ENCODE data around the gene ARHGAP15.
"Not testable (repeated sequence)": the region's sequence is repeated elsewhere in the genome, so short reads cannot be mapped to it uniquely, and the experiment has no call there.

The ARHGAP15 gene

GRCh38 chr2:143128681-143129580, at the start of gene ARHGAP15:
Gene ARHGAP15 (plus strand): TSS chr2:143129419.
- H3K4me3 ChIP-seq (ENCODE audit: low read length) = no peak within 1 kb of the TSS
- no peak for DNase-seq (ENCODE audit: low read depth, low spot score)
- H3K27me3 ChIP-seq (ENCODE audit: control insufficient read depth, insufficient read depth, low read length) = no peaks in the 10 kb centered on the region
- H3K9me3 ChIP-seq (ENCODE audit: control insufficient read depth, insufficient read depth, low read length) = no peaks in the 10 kb centered on the region
- H3K27ac ChIP-seq (ENCODE audit: low read length) = no peak within 1 kb of the TSS
- H3K36me3 ChIP-seq (ENCODE audit: control insufficient read depth, insufficient read depth, low read length) = no peaks in the 10 kb centered on the region
- WGBS (ENCODE audit: insufficient coverage, insufficient read length) = no CpG with 5 or more reads among the region's 13 CpGs
- H3K4me1 ChIP-seq (ENCODE audit: control insufficient read depth, insufficient read depth, low read length) = no peaks in the 10 kb centered on the region

- no peak overlapping the region for H3K4me3 ChIP-seq (ENCODE audit: low read length)
- no peaks in the 10 kb centered on the region for H3K9me3 ChIP-seq (ENCODE audit: control insufficient read depth, insufficient read depth, low read length)
- no peak overlapping the region for H3K27ac ChIP-seq (ENCODE audit: low read length)
- DNase-seq (ENCODE audit: low read depth, low spot score) = no peak
- no CpG with 5 or more reads among the region's 1 CpG for WGBS (ENCODE audit: insufficient coverage, insufficient read length)
- no peaks in the 10 kb centered on the region for H3K36me3 ChIP-seq (ENCODE audit: control insufficient read depth, insufficient read depth, low read length)
- no peaks in the 10 kb centered on the region for H3K4me1 ChIP-seq (ENCODE audit: control insufficient read depth, insufficient read depth, low read length)
- no peaks in the 10 kb centered on the region for H3K27me3 ChIP-seq (ENCODE audit: control insufficient read depth, insufficient read depth, low read length)
Observed at GRCh38 chr2:143081616-143082015, 47.6 kb upstream of the ARHGAP15 start.

DNA sequence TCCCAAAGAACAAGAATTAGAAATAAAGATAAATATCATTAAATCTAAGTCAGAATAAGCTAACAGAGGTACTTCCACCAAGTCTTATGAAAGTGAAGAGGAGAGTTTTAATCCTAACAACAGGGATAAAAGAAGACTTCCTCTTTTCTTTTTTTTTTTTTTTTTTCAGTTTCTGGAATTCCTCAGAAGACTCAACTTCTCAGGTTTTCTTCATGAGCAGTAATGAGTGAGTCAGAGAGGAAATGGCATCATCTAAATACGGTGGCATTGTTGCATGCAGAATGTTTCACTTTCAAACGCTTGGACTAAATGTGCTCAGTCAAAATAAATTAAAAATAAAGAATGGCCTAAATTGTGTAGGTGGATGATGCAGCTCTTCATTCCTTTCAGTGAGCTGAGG, 45.6 kb upstream of the ARHGAP15 start:
- no peak overlapping the region for H3K27ac ChIP-seq (ENCODE audit: low read length)
- H3K27me3 ChIP-seq (ENCODE audit: control insufficient read depth, insufficient read depth, low read length) = no peaks in the 10 kb centered on the region
- no peak for DNase-seq (ENCODE audit: low read depth, low spot score)
- WGBS (ENCODE audit: insufficient coverage, insufficient read length) = no CpG with 5 or more reads among the region's 2 CpGs
- no peaks in the 10 kb centered on the region for H3K4me1 ChIP-seq (ENCODE audit: control insufficient read depth, insufficient read depth, low read length)
- H3K4me3 ChIP-seq (ENCODE audit: low read length) = no peak overlapping the region
- no peaks in the 10 kb centered on the region for H3K9me3 ChIP-seq (ENCODE audit: control insufficient read depth, insufficient read depth, low read length)
- no peaks in the 10 kb centered on the region for H3K36me3 ChIP-seq (ENCODE audit: control insufficient read depth, insufficient read depth, low read length)

GRCh38 chr2:143084462-143084861, 44.8 kb upstream of the ARHGAP15 start:
- no CpG with 5 or more reads among the region's 2 CpGs for WGBS (ENCODE audit: insufficient coverage, insufficient read length)
- no peaks in the 10 kb centered on the region for H3K4me1 ChIP-seq (ENCODE audit: control insufficient read depth, insufficient read depth, low read length)
- no peak for DNase-seq (ENCODE audit: low read depth, low spot score)
- H3K27me3 ChIP-seq (ENCODE audit: control insufficient read depth, insufficient read depth, low read length) = no peaks in the 10 kb centered on the region
- H3K27ac ChIP-seq (ENCODE audit: low read length) = no peak overlapping the region
- no peaks in the 10 kb centered on the region for H3K9me3 ChIP-seq (ENCODE audit: control insufficient read depth, insufficient read depth, low read length)
- no peak overlapping the region for H3K4me3 ChIP-seq (ENCODE audit: low read length)
- H3K36me3 ChIP-seq (ENCODE audit: control insufficient read depth, insufficient read depth, low read length) = no peaks in the 10 kb centered on the region

- WGBS (ENCODE audit: insufficient coverage, insufficient read length) = no CpG with 5 or more reads among the region's 1 CpG
- H3K36me3 ChIP-seq (ENCODE audit: control insufficient read depth, insufficient read depth, low read length) = no peaks in the 10 kb centered on the region
- no peaks in the 10 kb centered on the region for H3K9me3 ChIP-seq (ENCODE audit: control insufficient read depth, insufficient read depth, low read length)
- no peak overlapping the region for H3K4me3 ChIP-seq (ENCODE audit: low read length)
- DNase-seq (ENCODE audit: low read depth, low spot score) = no peak
- H3K4me1 ChIP-seq (ENCODE audit: control insufficient read depth, insufficient read depth, low read length) = no peaks in the 10 kb centered on the region
- no peaks in the 10 kb centered on the region for H3K27me3 ChIP-seq (ENCODE audit: control insufficient read depth, insufficient read depth, low read length)
- no peak overlapping the region for H3K27ac ChIP-seq (ENCODE audit: low read length)
Observed at GRCh38 chr2:143085125-143085784, 44.0 kb upstream of the ARHGAP15 start.

DNA sequence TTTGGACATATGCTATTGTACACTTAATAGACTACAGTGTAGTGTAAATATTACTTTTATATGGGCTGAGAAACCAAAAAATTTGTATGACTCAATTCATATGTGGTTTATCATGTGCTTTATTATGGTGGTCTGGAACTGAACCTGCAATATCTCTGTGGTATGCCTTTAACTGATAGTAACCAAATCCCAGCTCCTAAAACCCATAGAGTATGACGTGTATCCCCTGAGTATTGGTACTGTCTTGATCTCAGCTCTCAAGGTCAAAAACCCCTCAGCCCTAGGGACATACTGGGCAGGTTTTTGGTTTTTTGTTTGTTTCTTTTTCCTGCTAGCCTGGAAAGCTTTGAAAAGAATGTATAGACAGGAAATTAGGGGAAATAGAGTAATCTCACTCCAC, 42.2 kb upstream of the ARHGAP15 start:
- H3K27ac ChIP-seq (ENCODE audit: low read length) = no peak overlapping the region
- H3K9me3 ChIP-seq (ENCODE audit: control insufficient read depth, insufficient read depth, low read length) = no peaks in the 10 kb centered on the region
- WGBS (ENCODE audit: insufficient coverage, insufficient read length) = no CpG with 5 or more reads among the region's 1 CpG
- no peak overlapping the region for H3K4me3 ChIP-seq (ENCODE audit: low read length)
- no peaks in the 10 kb centered on the region for H3K27me3 ChIP-seq (ENCODE audit: control insufficient read depth, insufficient read depth, low read length)
- DNase-seq (ENCODE audit: low read depth, low spot score) = no peak
- H3K4me1 ChIP-seq (ENCODE audit: control insufficient read depth, insufficient read depth, low read length) = no peaks in the 10 kb centered on the region
- H3K36me3 ChIP-seq (ENCODE audit: control insufficient read depth, insufficient read depth, low read length) = no peaks in the 10 kb centered on the region

DNA sequence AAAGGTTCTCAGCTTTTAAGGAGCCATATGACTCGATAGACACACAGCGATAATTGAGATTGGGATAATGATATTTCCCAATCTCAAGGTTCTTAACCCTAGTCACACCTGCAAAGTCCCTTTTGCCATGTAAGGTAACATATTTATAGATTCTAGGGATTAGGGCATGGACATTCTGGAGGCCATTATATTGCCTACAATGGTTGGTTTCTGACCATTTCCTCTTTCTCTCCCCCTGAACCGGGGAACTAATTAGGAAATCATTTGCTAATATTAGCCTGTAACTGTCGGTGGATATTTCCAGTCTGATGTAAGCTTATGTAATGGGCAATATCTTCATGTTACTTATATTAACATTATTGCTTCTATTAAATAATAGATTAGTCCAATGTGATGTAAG, 40.8 kb upstream of the ARHGAP15 start:
- Histone ChIP-seq H3K4me3 (ENCODE audit: low read length) (no peak overlapping the region), H3K9me3 (ENCODE audit: control insufficient read depth, insufficient read depth, low read length) (no peaks in the 10 kb centered on the region), H3K27ac (ENCODE audit: low read length) (no peak overlapping the region), H3K27me3 (ENCODE audit: control insufficient read depth, insufficient read depth, low read length) (no peaks in the 10 kb centered on the region), H3K36me3 (ENCODE audit: control insufficient read depth, insufficient read depth, low read length) (no peaks in the 10 kb centered on the region), H3K4me1 (ENCODE audit: control insufficient read depth, insufficient read depth, low read length) (no peaks in the 10 kb centered on the region)
- no peak for DNase-seq (ENCODE audit: low read depth, low spot score)
- WGBS (ENCODE audit: insufficient coverage, insufficient read length) = no CpG with 5 or more reads among the region's 4 CpGs

- H3K27me3 ChIP-seq (ENCODE audit: control insufficient read depth, insufficient read depth, low read length); H3K36me3 ChIP-seq (ENCODE audit: control insufficient read depth, insufficient read depth, low read length); H3K4me3 ChIP-seq (ENCODE audit: low read length); H3K9me3 ChIP-seq (ENCODE audit: control insufficient read depth, insufficient read depth, low read length); H3K27ac ChIP-seq (ENCODE audit: low read length); H3K4me1 ChIP-seq (ENCODE audit: control insufficient read depth, insufficient read depth, low read length); DNase-seq (ENCODE audit: low read depth, low spot score): not testable (repeated sequence)
- no CpG with 5 or more reads among the region's 12 CpGs for WGBS (ENCODE audit: insufficient coverage, insufficient read length)
Observed at GRCh38 chr2:143089520-143089919, 39.7 kb upstream of the ARHGAP15 start.

DNA sequence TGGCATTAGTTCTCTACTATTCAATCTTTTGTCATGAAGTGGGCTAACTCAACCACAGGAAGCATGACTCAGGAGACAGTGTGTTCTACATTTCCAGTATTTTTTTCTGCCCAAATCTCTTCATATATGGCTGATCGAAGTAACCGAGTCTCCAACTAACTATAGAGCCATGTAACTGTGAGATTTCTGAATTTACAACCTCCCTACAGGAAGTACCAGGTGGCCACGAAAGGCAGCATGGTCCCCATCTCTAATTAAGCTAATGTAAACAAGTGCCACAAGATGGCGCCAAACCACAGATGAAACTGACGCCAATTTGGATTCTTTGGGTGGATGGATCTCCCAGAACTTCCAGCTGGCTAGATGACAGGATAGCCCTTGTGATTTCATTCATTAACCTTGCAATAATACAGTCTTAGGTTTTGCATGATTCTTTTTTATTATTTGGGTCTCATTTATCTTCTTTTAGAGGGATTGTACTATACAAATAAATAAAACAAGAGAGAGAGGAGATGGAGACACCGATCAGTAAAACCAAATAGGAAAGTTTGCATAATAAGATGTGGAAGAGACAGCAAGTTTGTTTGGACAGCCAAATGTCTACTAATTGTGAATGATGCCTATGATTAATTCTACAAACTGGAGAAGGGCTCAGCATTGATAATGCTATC, 18.3 kb upstream of the ARHGAP15 start:
- H3K4me3 ChIP-seq (ENCODE audit: low read length) = no peak overlapping the region
- H3K36me3 ChIP-seq (ENCODE audit: control insufficient read depth, insufficient read depth, low read length) = no peaks in the 10 kb centered on the region
- no peaks in the 10 kb centered on the region for H3K4me1 ChIP-seq (ENCODE audit: control insufficient read depth, insufficient read depth, low read length)
- DNase-seq (ENCODE audit: low read depth, low spot score) = peak; percentile 55
- no peak overlapping the region for H3K27ac ChIP-seq (ENCODE audit: low read length)
- no CpG with 5 or more reads among the region's 6 CpGs for WGBS (ENCODE audit: insufficient coverage, insufficient read length)
- H3K27me3 ChIP-seq (ENCODE audit: control insufficient read depth, insufficient read depth, low read length) = no peaks in the 10 kb centered on the region
- H3K9me3 ChIP-seq (ENCODE audit: control insufficient read depth, insufficient read depth, low read length) = no peaks in the 10 kb centered on the region

- H3K36me3 ChIP-seq (ENCODE audit: control insufficient read depth, insufficient read depth, low read length) = no peaks in the 10 kb centered on the region
- no peak overlapping the region for H3K4me3 ChIP-seq (ENCODE audit: low read length)
- WGBS (ENCODE audit: insufficient coverage, insufficient read length) = no CpG with 5 or more reads among the region's 3 CpGs
- H3K9me3 ChIP-seq (ENCODE audit: control insufficient read depth, insufficient read depth, low read length) = no peaks in the 10 kb centered on the region
- no peaks in the 10 kb centered on the region for H3K27me3 ChIP-seq (ENCODE audit: control insufficient read depth, insufficient read depth, low read length)
- DNase-seq (ENCODE audit: low read depth, low spot score) = no peak
- no peaks in the 10 kb centered on the region for H3K4me1 ChIP-seq (ENCODE audit: control insufficient read depth, insufficient read depth, low read length)
- no peak overlapping the region for H3K27ac ChIP-seq (ENCODE audit: low read length)
Observed at GRCh38 chr2:143117225-143117624, 12.0 kb upstream of the ARHGAP15 start.

Data from iPS DF 6.9 (cell line).